Brain pericyte (primary cell): ENCODE measurements around the gene CHST15.

Experiments
- DNase-seq: peaks from one replicate; pipeline ENCODE4 v3.0.0-alpha.2; 2012; ENCODE audit warnings: low read depth, low spot score

CHST15 gene

DNA sequence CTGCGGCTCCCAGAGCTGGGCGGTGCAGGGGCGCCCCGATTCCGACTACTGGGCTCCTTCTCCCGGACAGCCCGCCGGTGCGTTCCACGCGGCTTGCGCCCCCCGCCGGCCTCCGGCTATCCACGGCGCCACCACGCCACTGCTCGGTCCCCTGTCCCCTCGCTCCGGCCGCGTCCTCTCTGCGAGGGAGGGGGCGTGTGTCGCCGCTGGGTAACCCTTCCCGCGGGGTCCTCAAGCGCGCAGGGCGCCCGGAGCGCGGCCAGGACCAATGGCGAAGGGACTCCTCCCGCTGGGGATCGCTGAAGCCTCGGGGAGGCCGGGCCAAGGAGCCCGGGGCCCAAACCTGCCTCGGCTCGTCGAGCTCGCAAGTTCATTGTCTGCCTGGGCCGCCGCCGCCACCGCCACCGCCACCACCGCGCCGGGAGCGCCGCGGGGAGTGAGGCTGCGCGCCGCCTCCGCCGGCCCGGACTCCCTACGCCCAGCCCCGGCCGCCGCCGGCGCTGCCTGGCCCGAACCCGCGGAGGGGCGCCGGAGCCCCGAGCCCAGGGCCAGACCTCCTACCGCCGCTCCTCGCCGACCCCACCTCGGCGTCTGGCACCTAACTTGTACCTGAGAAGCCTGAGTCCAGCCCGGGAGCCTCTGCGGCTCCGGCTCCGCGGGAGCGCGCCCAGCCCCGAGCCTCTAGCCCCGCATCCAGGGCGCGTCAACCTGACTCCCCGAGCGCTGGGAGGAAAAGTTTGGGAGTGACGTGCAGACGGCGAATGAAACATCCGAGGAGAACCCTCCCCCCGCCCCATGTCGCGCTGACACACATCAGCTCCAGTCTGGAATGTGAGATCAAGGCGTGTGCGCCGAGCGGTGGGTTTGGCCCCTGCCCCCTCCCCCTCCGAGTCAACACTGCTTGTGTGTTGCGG lies at the start of gene CHST15:
Gene CHST15, minus strand, starts transcription at position 739 of the 914 bp plus-strand sequence. CDS start 47,386 bp downstream, outside the sequence.
- DNase-seq, result no peak

DNA sequence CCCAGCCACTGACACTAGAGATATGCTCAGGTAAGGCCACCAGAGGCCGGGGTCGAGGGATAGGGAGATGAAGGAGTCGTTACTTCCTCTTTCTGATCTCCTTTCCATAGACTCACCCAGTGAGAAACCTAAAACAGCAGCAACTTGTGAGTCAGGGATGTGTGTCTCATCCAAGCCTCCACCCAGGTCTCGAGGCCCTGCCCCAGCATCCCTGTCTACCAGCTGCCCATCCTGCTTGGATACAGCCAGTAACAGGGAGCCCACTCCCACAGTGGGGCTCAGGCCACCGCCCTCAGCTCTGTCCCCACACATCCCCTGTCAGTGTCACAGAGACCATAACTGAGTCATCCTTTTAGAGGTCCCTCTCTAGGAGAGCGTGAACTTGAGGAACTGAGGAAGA lies 49.6 kb upstream of the CHST15 start:
- DNase-seq, result no peak

GRCh38 chr10:124142006-124142739 lies 48.8 kb upstream of the CHST15 start:
- DNase-seq, result no peak

DNA sequence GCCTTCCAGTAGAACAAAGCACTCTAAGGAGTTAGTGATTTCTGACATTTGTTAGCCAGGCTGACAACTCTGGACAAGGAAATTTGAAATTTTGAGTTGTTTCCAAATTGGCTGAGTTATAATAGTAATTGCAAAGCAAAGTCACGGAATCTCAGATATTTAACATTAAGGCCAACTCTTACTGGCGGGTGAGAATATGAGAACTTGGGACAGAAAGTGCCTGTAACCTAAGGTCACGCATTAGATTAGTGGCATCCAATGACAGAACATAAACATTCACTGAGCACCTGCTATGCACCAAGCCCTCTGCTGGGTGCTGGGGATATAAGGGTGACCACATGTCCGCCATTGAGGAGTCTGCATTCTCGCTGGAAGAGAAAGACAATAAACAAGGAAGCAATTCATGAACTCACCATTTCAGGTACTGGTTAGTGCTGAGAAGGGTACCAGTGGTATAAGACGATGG lies 45.5 kb upstream of the CHST15 start:
- no peak for DNase-seq

GRCh38 chr10:124138195-124138882 lies 44.9 kb upstream of the CHST15 start:
- no peak for DNase-seq

DNA sequence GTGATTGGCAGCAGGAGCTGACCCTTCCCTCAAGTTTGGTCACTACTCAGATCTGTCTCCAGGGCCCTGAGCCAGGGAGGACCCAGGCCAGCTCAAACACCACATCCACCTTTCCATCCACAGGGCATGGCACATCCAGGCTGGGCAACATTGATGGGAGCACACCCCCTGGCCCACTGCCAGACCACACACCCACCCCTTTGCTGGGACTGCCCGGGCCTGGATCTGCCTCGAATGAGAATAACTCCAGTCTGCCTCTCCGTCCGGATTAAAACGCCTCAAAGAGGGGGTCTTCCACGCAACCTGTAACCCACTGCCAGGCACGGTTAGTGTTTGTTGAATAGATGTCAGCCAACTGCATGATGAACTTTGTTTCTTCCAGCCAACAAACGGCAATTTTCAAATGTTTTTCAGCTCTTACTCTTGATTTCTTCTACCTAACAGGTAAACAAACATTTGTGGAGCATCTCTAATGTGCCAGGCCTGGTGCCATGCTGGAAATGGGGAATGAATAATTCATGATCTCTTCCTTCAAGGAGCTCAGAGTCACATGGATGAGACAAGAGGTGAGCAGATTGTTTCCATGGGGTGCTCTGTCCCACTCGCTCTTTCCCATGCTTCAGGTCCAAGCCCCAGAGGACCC lies 41.0 kb upstream of the CHST15 start:
- no peak for DNase-seq

GRCh38 chr10:124132876-124133275 lies 39.5 kb upstream of the CHST15 start:
- no peak for DNase-seq

- DNase-seq, result no peak
Observed at GRCh38 chr10:124132306-124132705, 38.9 kb upstream of the CHST15 start.

DNA sequence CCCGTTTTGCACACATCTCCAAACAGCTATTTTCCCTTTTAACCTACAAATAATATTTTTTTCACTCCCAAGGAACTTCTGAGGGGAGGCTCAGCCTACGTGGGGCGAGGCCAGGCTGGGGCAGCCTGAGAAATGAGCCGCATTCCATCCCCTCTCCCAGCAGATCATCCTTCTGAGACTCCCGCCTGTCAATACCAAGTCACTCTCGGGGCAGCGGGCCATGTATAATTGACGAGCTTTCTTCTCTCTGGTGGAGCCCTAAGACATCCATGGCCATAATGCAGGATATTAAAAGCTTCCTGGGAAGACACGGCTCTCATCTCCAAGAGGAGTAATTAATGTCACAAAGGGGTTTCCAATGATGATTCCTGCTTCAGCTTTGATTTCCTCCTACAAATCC lies 37.8 kb upstream of the CHST15 start:
- DNase-seq, result no peak

- DNase-seq, result no peak
Observed at GRCh38 chr10:124130198-124130900, 37.0 kb upstream of the CHST15 start.

DNA sequence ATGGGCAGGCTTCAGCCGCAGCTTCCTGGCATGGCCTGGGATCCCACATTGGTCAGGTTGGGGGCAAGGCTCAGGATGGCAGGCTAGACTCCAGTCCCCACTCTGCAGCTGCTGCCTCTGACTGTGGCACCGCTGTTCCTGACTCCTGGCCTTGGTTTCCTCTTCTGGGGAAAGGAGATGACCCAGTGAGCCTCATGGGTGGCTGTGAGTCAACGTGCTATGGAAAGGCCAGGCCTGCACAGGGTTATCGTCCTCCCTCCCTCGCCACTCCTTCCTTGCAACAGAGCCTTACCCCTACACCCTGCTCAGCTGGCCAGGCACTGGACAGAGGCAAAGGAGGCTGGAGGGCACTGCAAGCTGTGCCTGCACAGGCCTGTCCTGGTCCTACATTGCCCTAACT lies 36.1 kb upstream of the CHST15 start:
- DNase-seq, result no peak

DNA sequence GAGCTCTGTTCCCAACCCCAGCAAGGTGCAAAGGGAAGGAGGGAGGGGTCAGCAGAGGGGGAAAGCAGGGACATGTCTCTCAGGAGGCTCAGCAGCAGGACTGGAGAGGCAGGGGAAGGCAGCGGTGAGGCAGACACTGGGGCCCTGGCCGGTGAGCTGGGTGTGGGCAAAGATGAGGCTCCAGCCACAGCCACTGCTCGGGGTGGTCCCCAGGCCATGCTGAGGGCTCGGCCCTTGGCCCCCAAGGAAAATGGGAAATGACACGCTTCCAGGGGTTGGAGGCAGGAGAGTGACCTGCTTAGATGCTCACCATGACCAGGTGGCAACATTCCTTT lies 35.4 kb upstream of the CHST15 start:
- no peak for DNase-seq

- no peak for DNase-seq
Observed at GRCh38 chr10:124127965-124128810, 34.8 kb upstream of the CHST15 start.

GRCh38 chr10:124127563-124127962 lies 34.2 kb upstream of the CHST15 start:
- no peak for DNase-seq

GRCh38 chr10:124126983-124127385 lies 33.6 kb upstream of the CHST15 start:
- no peak for DNase-seq

GRCh38 chr10:124126145-124126982 lies 33.0 kb upstream of the CHST15 start:
- no peak for DNase-seq

DNA sequence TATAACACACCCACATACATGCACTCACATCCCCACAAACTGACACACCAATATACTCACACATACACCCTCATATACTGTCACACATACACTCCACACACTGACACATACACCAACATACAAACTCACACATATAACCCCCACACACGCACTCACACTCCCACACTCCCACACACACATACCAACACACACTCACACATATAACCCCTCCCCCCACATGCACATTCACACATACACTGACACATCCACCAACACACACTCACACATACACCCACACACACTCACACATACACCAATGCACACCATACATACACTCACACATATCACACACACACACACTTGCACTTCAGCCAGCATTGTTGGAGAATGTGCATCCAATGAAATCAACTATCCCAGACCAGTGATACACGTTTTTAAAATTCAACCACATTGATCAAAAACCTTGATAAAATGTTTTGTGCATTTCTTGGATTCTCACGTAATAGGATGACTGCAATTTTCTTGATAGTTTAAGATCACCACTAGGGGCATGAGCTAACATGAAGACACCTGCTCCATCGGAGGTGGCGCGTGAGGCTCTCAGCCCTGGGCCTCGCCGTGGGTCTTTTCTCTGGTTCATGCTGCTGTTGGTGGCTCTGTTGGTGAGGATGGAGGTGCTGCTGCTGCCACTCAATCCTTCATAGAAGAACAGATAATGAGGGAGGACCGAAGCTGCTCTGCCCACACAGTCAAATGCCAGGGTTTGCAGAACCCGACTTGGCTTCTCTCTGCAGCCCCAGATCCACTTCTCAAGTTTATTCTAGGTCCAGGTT lies 32.1 kb upstream of the CHST15 start:
- DNase-seq, result no peak

GRCh38 chr10:124124769-124125161 lies 31.4 kb upstream of the CHST15 start:
- DNase-seq, result no peak
